ENCODE results near the gene MLLT3. TPM values are rescaled to one million over a fixed set of nuclear protein-coding genes. Genes with fewer than 3 reads are reported as not detected.

The MLLT3 gene
- total RNA-seq, 1 donor from 2014 or later = 18.0 TPM

DNA sequence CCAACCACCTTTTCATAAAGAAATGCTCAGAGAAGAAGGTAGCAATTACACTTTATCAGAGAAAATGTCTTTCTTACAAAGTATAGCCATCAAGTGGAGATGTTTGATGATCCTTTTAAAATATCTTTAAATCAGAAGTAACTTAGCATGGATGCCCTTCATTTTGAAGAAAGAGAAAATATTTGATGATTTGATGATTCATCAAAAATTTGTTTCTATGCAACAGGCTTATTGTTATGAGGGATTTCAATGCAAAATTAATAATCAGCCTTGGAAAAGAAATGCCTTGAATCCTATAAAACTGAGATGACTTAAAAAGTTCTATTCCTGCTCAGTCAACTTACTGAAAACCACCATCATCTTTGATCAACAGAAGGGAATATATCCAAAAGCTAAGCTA is 291.6 kb downstream of the MLLT3 start:
- H3K27me3 ChIP-seq (ENCODE audit: low read depth) = no peaks in the 10 kb centered on the region
- intact Hi-C loops (cut with DNase I) = no loop called here
- H3K36me3 ChIP-seq = no peaks in the 10 kb centered on the region
- TF ChIP-seq, protein P1, sequence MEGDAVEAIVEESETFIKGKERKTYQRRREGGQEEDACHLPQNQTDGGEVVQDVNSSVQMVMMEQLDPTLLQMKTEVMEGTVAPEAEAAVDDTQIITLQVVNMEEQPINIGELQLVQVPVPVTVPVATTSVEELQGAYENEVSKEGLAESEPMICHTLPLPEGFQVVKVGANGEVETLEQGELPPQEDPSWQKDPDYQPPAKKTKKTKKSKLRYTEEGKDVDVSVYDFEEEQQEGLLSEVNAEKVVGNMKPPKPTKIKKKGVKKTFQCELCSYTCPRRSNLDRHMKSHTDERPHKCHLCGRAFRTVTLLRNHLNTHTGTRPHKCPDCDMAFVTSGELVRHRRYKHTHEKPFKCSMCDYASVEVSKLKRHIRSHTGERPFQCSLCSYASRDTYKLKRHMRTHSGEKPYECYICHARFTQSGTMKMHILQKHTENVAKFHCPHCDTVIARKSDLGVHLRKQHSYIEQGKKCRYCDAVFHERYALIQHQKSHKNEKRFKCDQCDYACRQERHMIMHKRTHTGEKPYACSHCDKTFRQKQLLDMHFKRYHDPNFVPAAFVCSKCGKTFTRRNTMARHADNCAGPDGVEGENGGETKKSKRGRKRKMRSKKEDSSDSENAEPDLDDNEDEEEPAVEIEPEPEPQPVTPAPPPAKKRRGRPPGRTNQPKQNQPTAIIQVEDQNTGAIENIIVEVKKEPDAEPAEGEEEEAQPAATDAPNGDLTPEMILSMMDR (IDR thresholded peaks at IDR 0.05) = no peak
- H3K4me3 ChIP-seq = no peak overlapping the region
- no peak overlapping the region for H3K27ac ChIP-seq
- no peak for ATAC-seq
- no peaks in the 10 kb centered on the region for H3K9me3 ChIP-seq
- no peak for DNase-seq
- H3K4me1 ChIP-seq = no peaks in the 10 kb centered on the region

DNA sequence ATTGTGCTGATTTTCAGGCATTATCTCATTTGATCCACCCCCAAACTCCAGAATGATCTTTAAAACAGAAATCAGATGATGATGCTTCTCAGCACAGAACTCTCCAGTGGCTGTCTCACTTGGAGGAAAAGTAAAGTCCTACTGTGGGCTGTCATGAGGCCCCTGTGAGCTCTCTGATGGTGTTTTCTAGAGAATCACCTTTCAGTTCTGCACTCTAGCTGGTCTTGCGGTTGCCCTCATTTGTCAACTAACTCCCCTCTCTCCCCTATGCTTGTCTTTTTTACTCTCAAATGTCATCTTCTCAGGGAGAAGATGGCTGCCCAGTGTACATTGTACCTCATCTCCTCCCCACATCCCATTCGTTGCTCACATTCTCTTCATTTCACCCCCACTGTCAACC is 295.8 kb downstream of the MLLT3 start:
- ATAC-seq (no peak), DNase-seq (no peak)
- H3K27me3 ChIP-seq (ENCODE audit: low read depth) = no peaks in the 10 kb centered on the region
- TF ChIP-seq, protein P1 (IDR thresholded peaks at IDR 0.05) = no peak
- intact Hi-C loops (cut with DNase I) = no loop called here
- H3K4me1 ChIP-seq = no peaks in the 10 kb centered on the region
- H3K4me3 ChIP-seq = no peak overlapping the region
- H3K9me3 ChIP-seq = no peaks in the 10 kb centered on the region
- H3K27ac ChIP-seq = no peak overlapping the region
- H3K36me3 ChIP-seq = no peaks in the 10 kb centered on the region

- H3K27ac ChIP-seq = no peak overlapping the region
- no peaks in the 10 kb centered on the region for H3K27me3 ChIP-seq (ENCODE audit: low read depth)
- H3K4me3 ChIP-seq = no peak overlapping the region
- ATAC-seq (no peak), DNase-seq (no peak)
- TF ChIP-seq, protein P1 (IDR thresholded peaks at IDR 0.05) = no peak
- intact Hi-C loops (cut with DNase I) = no loop called here
- no peaks in the 10 kb centered on the region for H3K9me3 ChIP-seq
- H3K4me1 ChIP-seq = no peaks in the 10 kb centered on the region
- no peaks in the 10 kb centered on the region for H3K36me3 ChIP-seq
These were observed 297.3 kb downstream of the MLLT3 start for GRCh38 chr9:20325008-20325407.

- H3K4me3 ChIP-seq = no peak overlapping the region
- intact Hi-C loops (cut with DNase I) = no loop called here
- DNase-seq = no peak
- no peaks in the 10 kb centered on the region for H3K36me3 ChIP-seq
- H3K27me3 ChIP-seq (ENCODE audit: low read depth) = no peaks in the 10 kb centered on the region
- TF ChIP-seq, protein P1 (IDR thresholded peaks at IDR 0.05) = no peak
- ATAC-seq = no peak
- H3K9me3 ChIP-seq = no peaks in the 10 kb centered on the region
- no peaks in the 10 kb centered on the region for H3K4me1 ChIP-seq
- H3K27ac ChIP-seq = no peak overlapping the region
These were observed 300.1 kb downstream of the MLLT3 start for GRCh38 chr9:20322212-20322611.

- Histone ChIP-seq H3K9me3 (no peaks in the 10 kb centered on the region), H3K4me1 (no peaks in the 10 kb centered on the region), H3K27me3 (ENCODE audit: low read depth) (no peaks in the 10 kb centered on the region), H3K27ac (no peak overlapping the region), H3K36me3 (no peaks in the 10 kb centered on the region), H3K4me3 (no peak overlapping the region)
- intact Hi-C loops (cut with DNase I) = no loop called here
- no peak for ATAC-seq
- DNase-seq = no peak
- TF ChIP-seq, protein P1 (IDR thresholded peaks at IDR 0.05) = no peak
These were observed 300.7 kb downstream of the MLLT3 start for GRCh38 chr9:20321423-20322082.

Measured in lower lobe of right lung (tissue), 2 donors.